ENCODE results near the gene POMGNT1. TPM values are rescaled to one million over a fixed set of nuclear protein-coding genes. Genes with fewer than 3 reads are reported as not detected.
"Not testable (repeated sequence)": the region's sequence is repeated elsewhere in the genome, so short reads cannot be mapped to it uniquely, and the experiment has no call there.

POMGNT1 gene
- total and polyA plus RNA-seq, 4 donors: 39.8 to 132 (median 108) TPM

GRCh38 chr1:46238865-46239264 lies 40.6 kb upstream of the POMGNT1 start:
- H3K27ac ChIP-seq (ENCODE audit: low read depth, low read length); H3K27me3 ChIP-seq (ENCODE audit: control insufficient read depth, insufficient read depth, low read length); H3K4me1 ChIP-seq (ENCODE audit: control insufficient read depth, insufficient read depth, low read length); DNase-seq (ENCODE audit: low read depth in 4 of 6, low spot score in 6 of 6); H3K9me3 ChIP-seq (ENCODE audit: control insufficient read depth, insufficient read depth, low read length); H3K36me3 ChIP-seq (ENCODE audit: control insufficient read depth, insufficient read depth, low read length); H3K4me3 ChIP-seq (ENCODE audit: low read depth, low read length): not testable (repeated sequence)
- WGBS (ENCODE audit: insufficient coverage): no CpG with 5 or more reads among the region's 1 CpG

- no peak for DNase-seq (ENCODE audit: low read depth in 4 of 6, low spot score in 6 of 6)
- Histone ChIP-seq H3K27ac (ENCODE audit: low read depth, low read length) (no peak overlapping the region), H3K9me3 (ENCODE audit: control insufficient read depth, insufficient read depth, low read length) (peaks cover 3% of the 10 kb centered on the region), H3K36me3 (ENCODE audit: control insufficient read depth, insufficient read depth, low read length) (no peaks in the 10 kb centered on the region), H3K4me1 (ENCODE audit: control insufficient read depth, insufficient read depth, low read length) (no peaks in the 10 kb centered on the region), H3K27me3 (ENCODE audit: control insufficient read depth, insufficient read depth, low read length) (no peaks in the 10 kb centered on the region), H3K4me3 (ENCODE audit: low read depth, low read length) (no peak overlapping the region)
- WGBS (ENCODE audit: insufficient coverage): no CpG with 5 or more reads among the region's 4 CpGs
Measured at GRCh38 chr1:46236882-46237281, 38.6 kb upstream of the POMGNT1 start.

- not testable (repeated sequence) for H3K4me1 ChIP-seq (ENCODE audit: control insufficient read depth, insufficient read depth, low read length); H3K36me3 ChIP-seq (ENCODE audit: control insufficient read depth, insufficient read depth, low read length); DNase-seq (ENCODE audit: low read depth in 4 of 6, low spot score in 6 of 6); H3K4me3 ChIP-seq (ENCODE audit: low read depth, low read length); H3K9me3 ChIP-seq (ENCODE audit: control insufficient read depth, insufficient read depth, low read length); H3K27ac ChIP-seq (ENCODE audit: low read depth, low read length); H3K27me3 ChIP-seq (ENCODE audit: control insufficient read depth, insufficient read depth, low read length)
- no CpG with 5 or more reads among the region's 3 CpGs for whole genome bisulfite sequencing (ENCODE audit: insufficient coverage)
Measured at GRCh38 chr1:46231231-46231630, 33.0 kb upstream of the POMGNT1 start.

- no peaks in the 10 kb centered on the region for H3K27me3 ChIP-seq (ENCODE audit: control insufficient read depth, insufficient read depth, low read length)
- no peak overlapping the region for H3K4me3 ChIP-seq (ENCODE audit: low read depth, low read length)
- peaks cover 40% of the 10 kb centered on the region for H3K4me1 ChIP-seq (ENCODE audit: control insufficient read depth, insufficient read depth, low read length)
- no peak for DNase-seq (ENCODE audit: low read depth in 4 of 6, low spot score in 6 of 6)
- 69% methylated on average over 2 of the region's 4 CpGs for WGBS (ENCODE audit: insufficient coverage)
- H3K36me3 ChIP-seq (ENCODE audit: control insufficient read depth, insufficient read depth, low read length): peaks cover under 1% of the 10 kb centered on the region
- H3K9me3 ChIP-seq (ENCODE audit: control insufficient read depth, insufficient read depth, low read length): no peaks in the 10 kb centered on the region
- H3K27ac ChIP-seq (ENCODE audit: low read depth, low read length): no peak overlapping the region
Measured at GRCh38 chr1:46224966-46225365, 26.7 kb upstream of the POMGNT1 start.

DNA sequence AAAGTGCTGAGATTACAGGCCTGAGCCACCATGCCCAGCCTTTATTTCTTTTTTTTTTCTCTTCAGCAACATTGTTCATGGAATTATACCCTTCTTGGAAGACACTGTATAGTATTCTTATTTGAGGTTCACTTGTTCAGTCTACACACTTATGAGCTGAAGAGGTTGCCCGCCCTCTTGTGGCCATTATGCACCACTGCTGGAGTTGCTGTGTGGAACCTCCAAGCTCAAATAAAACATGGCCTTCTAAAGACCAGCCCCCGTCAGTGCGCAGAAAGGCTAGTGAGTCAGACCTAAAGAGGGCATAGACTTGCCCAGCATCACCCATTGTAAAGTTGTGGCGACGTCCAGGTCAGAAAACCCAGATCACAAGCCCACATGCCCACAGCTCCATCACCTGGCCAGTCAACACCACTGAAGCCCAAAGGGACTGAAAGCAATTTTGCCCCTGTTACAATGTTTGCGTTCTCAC lies 25.3 kb upstream of the POMGNT1 start:
- peaks cover 5% of the 10 kb centered on the region for H3K36me3 ChIP-seq (ENCODE audit: control insufficient read depth, insufficient read depth, low read length)
- no peak overlapping the region for H3K27ac ChIP-seq (ENCODE audit: low read depth, low read length)
- H3K9me3 ChIP-seq (ENCODE audit: control insufficient read depth, insufficient read depth, low read length): no peaks in the 10 kb centered on the region
- DNase-seq (ENCODE audit: low read depth in 4 of 6, low spot score in 6 of 6): peak; percentile 50 to 95 (median 68)
- H3K27me3 ChIP-seq (ENCODE audit: control insufficient read depth, insufficient read depth, low read length): no peaks in the 10 kb centered on the region
- peaks cover 47% of the 10 kb centered on the region for H3K4me1 ChIP-seq (ENCODE audit: control insufficient read depth, insufficient read depth, low read length)
- H3K4me3 ChIP-seq (ENCODE audit: low read depth, low read length): no peak overlapping the region
- 0% methylated on average over 5 of the region's 6 CpGs for WGBS (ENCODE audit: insufficient coverage)

DNA sequence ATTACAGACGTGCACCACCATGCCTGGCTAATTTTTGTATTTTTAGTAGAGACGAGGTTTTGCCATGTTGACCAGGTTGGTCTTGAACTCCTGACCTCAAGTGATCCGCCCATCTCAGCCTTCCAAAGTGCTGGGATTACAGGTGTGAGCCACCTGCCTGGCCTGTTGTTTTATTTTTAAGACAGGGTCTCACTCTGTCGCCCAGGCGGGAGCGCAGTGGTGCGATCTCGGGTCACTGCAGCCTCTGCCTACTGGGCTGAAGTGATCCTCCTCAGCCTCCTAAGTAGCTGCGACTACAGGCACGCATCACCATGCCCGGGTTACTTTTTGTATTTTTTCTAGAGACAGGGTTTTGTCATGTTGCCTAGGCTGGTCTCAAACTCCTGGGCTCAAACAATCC lies 24.8 kb upstream of the POMGNT1 start:
- H3K9me3 ChIP-seq (ENCODE audit: control insufficient read depth, insufficient read depth, low read length); H3K4me3 ChIP-seq (ENCODE audit: low read depth, low read length); H3K27ac ChIP-seq (ENCODE audit: low read depth, low read length); H3K27me3 ChIP-seq (ENCODE audit: control insufficient read depth, insufficient read depth, low read length); DNase-seq (ENCODE audit: low read depth in 4 of 6, low spot score in 6 of 6); H3K36me3 ChIP-seq (ENCODE audit: control insufficient read depth, insufficient read depth, low read length): not testable (repeated sequence)
- H3K4me1 ChIP-seq (ENCODE audit: control insufficient read depth, insufficient read depth, low read length): peaks cover 47% of the 10 kb centered on the region
- 95% methylated on average over 8 of the region's 11 CpGs for WGBS (ENCODE audit: insufficient coverage)

DNA sequence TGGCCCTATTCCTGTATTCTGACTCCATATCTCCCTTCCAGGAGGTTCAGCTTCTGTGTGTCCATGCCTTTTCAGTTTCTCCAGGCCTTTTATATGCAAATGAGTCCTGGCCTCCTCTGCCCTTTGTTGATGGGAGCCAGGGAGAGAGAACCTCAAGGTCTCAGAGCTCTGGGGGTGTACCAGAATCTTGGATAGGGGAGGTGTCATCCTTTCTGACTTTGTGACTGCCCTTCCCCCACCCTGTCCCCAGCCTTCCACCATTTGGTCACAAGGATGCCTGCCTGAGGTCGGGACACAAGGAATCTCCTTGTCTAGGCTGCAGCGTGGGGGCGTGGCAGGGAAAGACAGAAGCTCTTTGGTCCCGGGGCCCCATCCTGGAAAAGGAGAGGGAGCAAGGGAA lies 23.5 kb upstream of the POMGNT1 start:
- H3K27me3 ChIP-seq (ENCODE audit: control insufficient read depth, insufficient read depth, low read length): no peaks in the 10 kb centered on the region
- WGBS (ENCODE audit: insufficient coverage): 15% methylated on average over 4 of the region's 4 CpGs
- H3K9me3 ChIP-seq (ENCODE audit: control insufficient read depth, insufficient read depth, low read length): no peaks in the 10 kb centered on the region
- H3K36me3 ChIP-seq (ENCODE audit: control insufficient read depth, insufficient read depth, low read length): peaks cover 5% of the 10 kb centered on the region
- H3K27ac ChIP-seq (ENCODE audit: low read depth, low read length): peak overlapping the region; percentile 71
- H3K4me3 ChIP-seq (ENCODE audit: low read depth, low read length): no peak overlapping the region
- peaks cover 47% of the 10 kb centered on the region for H3K4me1 ChIP-seq (ENCODE audit: control insufficient read depth, insufficient read depth, low read length)
- peak in 2 of 6 donors; percentile 56 to 71 for DNase-seq (ENCODE audit: low read depth in 4 of 6, low spot score in 6 of 6)

DNA sequence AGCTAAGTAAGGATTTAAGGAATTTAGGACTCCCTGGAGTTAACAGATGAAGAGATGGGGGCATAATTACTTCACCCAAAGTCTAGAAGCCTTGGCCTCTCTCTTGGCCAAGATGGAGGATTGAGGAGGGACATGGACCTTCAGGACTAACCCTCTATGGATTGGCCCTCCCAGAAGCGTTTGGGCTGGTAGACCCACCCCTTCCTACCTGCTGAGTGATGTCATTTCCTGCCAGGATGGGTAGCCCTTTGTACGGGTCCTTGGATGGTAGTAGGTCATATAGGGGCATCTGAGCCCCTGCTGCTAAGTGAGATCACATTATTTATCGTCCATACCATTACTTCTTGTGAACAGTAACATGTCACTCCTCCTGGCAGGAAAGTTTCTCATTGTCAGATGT lies 22.6 kb upstream of the POMGNT1 start:
- no peaks in the 10 kb centered on the region for H3K9me3 ChIP-seq (ENCODE audit: control insufficient read depth, insufficient read depth, low read length)
- WGBS (ENCODE audit: insufficient coverage): no CpG with 5 or more reads among the region's 3 CpGs
- H3K27me3 ChIP-seq (ENCODE audit: control insufficient read depth, insufficient read depth, low read length): no peaks in the 10 kb centered on the region
- peaks cover 5% of the 10 kb centered on the region for H3K36me3 ChIP-seq (ENCODE audit: control insufficient read depth, insufficient read depth, low read length)
- H3K4me1 ChIP-seq (ENCODE audit: control insufficient read depth, insufficient read depth, low read length): peaks cover 47% of the 10 kb centered on the region
- DNase-seq (ENCODE audit: low read depth in 4 of 6, low spot score in 6 of 6): no peak
- no peak overlapping the region for H3K4me3 ChIP-seq (ENCODE audit: low read depth, low read length)
- no peak overlapping the region for H3K27ac ChIP-seq (ENCODE audit: low read depth, low read length)

DNA sequence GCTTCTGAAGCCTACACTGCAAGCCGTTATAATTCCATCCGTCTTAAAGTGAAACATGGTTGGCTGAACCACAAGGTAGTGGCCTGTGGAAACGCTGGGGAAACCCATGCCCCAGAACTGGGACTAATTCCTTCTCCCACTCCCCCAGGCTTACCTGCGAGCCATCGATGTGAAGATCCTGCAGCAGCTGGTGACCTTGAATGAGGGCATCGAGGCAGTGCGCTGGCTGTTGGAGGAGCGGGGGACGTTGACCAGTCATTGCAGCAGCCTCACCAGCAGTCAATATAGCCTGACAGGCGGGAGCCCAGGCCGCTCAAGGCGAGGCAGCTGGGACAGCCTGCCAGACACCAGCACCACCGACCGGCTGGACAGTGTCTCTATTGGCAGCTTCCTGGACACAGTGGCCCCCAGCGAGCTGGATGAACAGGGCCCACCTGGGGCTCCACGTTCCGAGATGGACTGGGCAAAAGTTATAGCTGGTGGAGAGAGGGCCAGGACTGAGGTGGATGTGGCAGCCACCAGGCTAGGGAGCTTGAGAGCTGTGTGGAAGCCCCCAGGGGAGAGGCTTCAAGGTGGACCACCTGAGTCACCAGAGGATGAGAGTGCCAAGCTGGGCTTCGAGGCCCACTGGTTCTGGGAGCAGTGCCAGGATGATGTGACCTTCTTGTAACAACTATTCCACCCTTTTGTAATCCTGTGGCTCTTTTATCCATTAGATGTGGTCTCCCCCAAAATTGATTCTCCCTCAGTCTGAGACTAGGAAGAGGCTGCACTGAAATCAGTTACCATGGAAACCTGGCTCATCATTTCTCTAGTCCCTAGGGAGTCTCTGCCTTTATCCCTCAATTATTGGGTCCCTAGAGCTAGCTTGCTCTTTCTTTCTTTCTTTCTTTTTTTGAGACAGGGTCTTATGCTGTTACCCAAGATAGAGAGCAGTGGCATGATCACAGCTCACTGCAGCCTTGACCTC lies 21.6 kb upstream of the POMGNT1 start:
- no peak overlapping the region for H3K27ac ChIP-seq (ENCODE audit: low read depth, low read length)
- no peaks in the 10 kb centered on the region for H3K27me3 ChIP-seq (ENCODE audit: control insufficient read depth, insufficient read depth, low read length)
- peaks cover 5% of the 10 kb centered on the region for H3K36me3 ChIP-seq (ENCODE audit: control insufficient read depth, insufficient read depth, low read length)
- 65% methylated on average over 18 of the region's 18 CpGs for WGBS (ENCODE audit: insufficient coverage)
- no peak overlapping the region for H3K4me3 ChIP-seq (ENCODE audit: low read depth, low read length)
- DNase-seq (ENCODE audit: low read depth in 4 of 6, low spot score in 6 of 6): peak in 2 of 6 donors; percentile 73 to 87
- H3K9me3 ChIP-seq (ENCODE audit: control insufficient read depth, insufficient read depth, low read length): no peaks in the 10 kb centered on the region
- H3K4me1 ChIP-seq (ENCODE audit: control insufficient read depth, insufficient read depth, low read length): peaks cover 45% of the 10 kb centered on the region

DNA sequence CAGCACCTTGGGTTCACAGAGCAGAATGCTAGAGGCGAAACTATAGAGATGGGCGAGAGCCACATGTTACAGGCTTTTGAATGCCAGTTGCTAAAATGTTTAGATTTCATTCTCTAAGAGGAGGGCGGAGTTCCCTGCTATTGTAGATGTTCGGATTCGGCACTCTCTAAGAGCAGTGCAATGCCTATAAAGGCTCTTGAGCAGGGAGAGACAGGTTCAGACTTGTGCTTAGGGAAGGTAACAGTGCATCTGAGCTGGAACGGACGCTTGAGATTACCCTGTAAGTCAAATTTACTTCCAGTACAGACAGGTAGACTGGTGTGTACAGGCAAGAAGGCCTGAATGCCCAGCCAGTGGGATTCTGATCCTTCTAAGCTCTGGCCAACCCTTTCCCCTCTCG lies 20.2 kb upstream of the POMGNT1 start:
- no peaks in the 10 kb centered on the region for H3K27me3 ChIP-seq (ENCODE audit: control insufficient read depth, insufficient read depth, low read length)
- H3K27ac ChIP-seq (ENCODE audit: low read depth, low read length): no peak overlapping the region
- no peak for DNase-seq (ENCODE audit: low read depth in 4 of 6, low spot score in 6 of 6)
- WGBS (ENCODE audit: insufficient coverage): 79% methylated on average over 8 of the region's 8 CpGs
- H3K9me3 ChIP-seq (ENCODE audit: control insufficient read depth, insufficient read depth, low read length): no peaks in the 10 kb centered on the region
- peaks cover 5% of the 10 kb centered on the region for H3K36me3 ChIP-seq (ENCODE audit: control insufficient read depth, insufficient read depth, low read length)
- peaks cover 38% of the 10 kb centered on the region for H3K4me1 ChIP-seq (ENCODE audit: control insufficient read depth, insufficient read depth, low read length)
- H3K4me3 ChIP-seq (ENCODE audit: low read depth, low read length): no peak overlapping the region

Data from spinal cord (tissue), 10 donors.